ENCODE measurements around the gene ROPN1B.

- TF ChIP-seq POLR2A (IDR thresholded peaks at IDR 0.05) (no peak), CTCF (IDR thresholded peaks at IDR 0.05) (no peak)
Measured at GRCh38 chr3:126008219-126008618, 39.2 kb downstream of the ROPN1B start.
